Adrenal gland (tissue), 5 donors: Measurements from ENCODE around the gene CDC27.

ENCODE experiments used
- POLR2A ChIP-seq, 2 donors: fragments of 450-650 bp; IDR thresholded peaks; one replicate each; pipeline ENCODE4 v1.6.1; 2017; ENCODE audit warnings: antibody characterized with exemption in 2 of 2, mild to moderate bottlenecking in 2 of 2, moderate library complexity in 1 of 2
- TF ChIP-seq, protein P1 (sequence below), 6 experiments: fragments of 450-650 bp in 4 of 6; fragments of 200-600 bp in 2 of 6; sonication (generic) in 1 of 6; IDR thresholded peaks; 1 replicate in 5 of 6; 2 replicates in 1 of 6; pipeline versions ENCODE4 v1.5.1 to v1.8.0; 2016 to 2021; ENCODE audit warnings: antibody characterized with exemption in 6 of 6, mild to moderate bottlenecking in 2 of 6, moderate library complexity in 1 of 6
- donor health status: DM: no; HTN: no; CAD: no.

GRCh38 chr17:47193931-47194511, 4.9 kb upstream of the CDC27 start:
- TF ChIP-seq, protein P1, sequence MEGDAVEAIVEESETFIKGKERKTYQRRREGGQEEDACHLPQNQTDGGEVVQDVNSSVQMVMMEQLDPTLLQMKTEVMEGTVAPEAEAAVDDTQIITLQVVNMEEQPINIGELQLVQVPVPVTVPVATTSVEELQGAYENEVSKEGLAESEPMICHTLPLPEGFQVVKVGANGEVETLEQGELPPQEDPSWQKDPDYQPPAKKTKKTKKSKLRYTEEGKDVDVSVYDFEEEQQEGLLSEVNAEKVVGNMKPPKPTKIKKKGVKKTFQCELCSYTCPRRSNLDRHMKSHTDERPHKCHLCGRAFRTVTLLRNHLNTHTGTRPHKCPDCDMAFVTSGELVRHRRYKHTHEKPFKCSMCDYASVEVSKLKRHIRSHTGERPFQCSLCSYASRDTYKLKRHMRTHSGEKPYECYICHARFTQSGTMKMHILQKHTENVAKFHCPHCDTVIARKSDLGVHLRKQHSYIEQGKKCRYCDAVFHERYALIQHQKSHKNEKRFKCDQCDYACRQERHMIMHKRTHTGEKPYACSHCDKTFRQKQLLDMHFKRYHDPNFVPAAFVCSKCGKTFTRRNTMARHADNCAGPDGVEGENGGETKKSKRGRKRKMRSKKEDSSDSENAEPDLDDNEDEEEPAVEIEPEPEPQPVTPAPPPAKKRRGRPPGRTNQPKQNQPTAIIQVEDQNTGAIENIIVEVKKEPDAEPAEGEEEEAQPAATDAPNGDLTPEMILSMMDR (IDR thresholded peaks at IDR 0.05) = no peak
- no peak for TF ChIP-seq POLR2A (IDR thresholded peaks at IDR 0.05)
